HG02870 (cell line): ENCODE results near the gene CHRNA9.

ENCODE experiments used
- ATAC-seq: cut with Tn5 transposase; IDR thresholded peaks from one replicate; pipeline ENCODE4 v1.9.1; 2021; ENCODE audit warnings: mild to moderate bottlenecking, moderate library complexity; ENCODE audit not compliant: unreplicated experiment

CHRNA9 gene

DNA sequence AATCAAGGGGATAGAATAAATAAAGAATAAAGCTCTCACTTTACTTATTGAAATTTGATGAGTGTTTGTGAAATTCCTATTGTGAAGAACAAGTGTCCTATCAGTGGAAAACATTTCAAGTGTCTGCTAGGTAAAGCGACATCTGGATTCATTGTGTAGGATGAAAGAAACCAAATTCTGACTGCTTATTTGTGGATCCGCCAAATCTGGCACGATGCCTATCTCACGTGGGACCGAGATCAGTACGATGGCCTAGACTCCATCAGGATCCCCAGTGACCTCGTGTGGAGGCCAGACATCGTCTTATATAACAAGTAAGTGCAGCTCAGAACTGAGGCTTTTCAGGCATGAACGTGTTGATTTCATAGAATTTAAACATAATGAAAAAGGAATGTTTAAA, 1.9 kb downstream of the CHRNA9 start:
- ATAC-seq, result no peak

- ATAC-seq, result no peak
Measured at GRCh38 chr4:40337523-40337922, 2.4 kb downstream of the CHRNA9 start.

DNA sequence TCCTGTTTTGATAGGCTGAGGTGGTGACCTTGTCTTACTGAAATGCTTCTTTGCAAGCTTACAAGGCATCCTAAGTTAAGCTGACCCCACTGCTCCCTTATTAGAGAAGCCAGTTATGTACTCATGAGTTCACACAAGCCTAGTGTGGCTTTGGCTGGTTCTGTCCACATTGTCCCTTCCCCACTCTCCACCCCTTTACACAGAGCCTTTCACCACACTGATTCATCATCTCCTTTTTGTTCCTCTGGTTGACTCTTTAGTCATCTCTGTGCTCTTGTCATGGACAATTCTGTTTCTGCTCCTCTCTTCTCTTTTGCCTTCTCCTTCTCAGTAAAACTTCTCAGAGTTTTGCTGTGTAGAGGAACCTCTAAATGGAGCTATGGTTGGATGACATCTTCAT, 4.9 kb downstream of the CHRNA9 start:
- no peak for ATAC-seq

- no peak for ATAC-seq
Measured at GRCh38 chr4:40347472-40347871, 12.3 kb downstream of the CHRNA9 start.

DNA sequence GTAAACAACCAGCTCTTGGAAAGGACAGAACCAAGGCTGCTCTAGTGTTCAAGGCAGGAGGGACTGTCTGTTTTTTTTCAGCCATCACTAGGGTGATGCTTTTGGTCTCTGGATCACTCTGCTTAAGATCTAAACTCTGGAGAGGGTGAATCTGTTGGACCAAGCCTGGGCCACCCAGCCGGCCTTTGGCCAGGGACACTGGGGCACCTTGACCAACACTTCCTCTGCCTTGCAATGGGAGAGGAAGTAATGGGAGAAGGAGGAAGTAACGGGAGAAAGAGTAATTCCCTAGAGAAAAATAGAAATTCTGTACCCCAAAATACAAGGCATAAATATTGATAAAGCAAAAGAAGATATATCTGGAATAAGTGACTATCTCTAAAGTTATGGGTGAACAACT, 12.9 kb downstream of the CHRNA9 start:
- no peak for ATAC-seq

DNA sequence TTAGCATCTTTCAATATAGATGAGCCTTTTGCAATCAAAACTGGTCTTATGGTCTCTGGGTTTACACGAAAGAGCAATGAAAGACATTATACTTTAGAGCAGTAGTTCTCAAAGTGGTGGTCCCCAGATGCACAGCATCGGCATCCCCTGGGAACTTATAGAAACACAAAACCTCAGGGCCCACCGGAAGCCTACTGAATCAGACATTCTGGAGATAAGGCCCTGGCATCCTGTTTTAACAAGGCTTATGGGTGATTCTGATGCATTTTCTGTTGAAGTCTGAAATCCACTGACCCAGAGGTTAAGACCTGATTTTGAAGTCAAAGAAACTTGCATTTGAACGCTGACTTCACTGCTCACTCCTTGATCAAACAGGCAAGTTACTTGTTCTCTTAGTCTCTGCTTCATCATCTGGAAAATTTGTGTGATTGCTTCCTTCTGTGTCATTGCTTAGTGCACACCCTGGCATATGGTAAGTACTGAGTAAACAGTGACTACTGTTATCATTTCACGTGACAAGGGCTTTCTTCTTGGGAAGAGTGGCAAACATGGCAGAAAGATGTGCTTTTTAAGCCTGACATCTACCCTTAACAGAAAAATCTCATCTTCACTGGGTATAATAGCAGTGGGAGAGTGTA, 14.5 kb downstream of the CHRNA9 start:
- ATAC-seq, result no peak

- no peak for ATAC-seq
Measured at GRCh38 chr4:40350627-40351227, 15.6 kb downstream of the CHRNA9 start.

DNA sequence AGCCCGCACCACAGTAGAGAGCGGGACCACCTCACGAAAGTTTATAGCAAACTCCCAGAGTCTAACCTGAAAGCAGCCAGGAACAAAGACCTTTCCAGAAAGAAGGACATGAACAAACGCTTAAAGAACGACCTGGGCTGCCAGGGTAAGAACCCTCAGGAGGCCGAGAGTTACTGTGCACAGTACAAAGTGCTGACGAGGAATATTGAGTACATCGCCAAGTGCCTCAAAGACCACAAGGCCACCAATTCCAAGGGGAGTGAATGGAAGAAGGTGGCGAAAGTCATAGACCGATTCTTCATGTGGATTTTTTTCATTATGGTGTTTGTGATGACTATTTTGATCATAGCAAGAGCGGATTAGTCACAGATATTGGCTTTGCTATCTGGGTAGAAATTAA, 19.0 kb downstream of the CHRNA9 start:
- no peak for ATAC-seq

- ATAC-seq, result no peak
Measured at GRCh38 chr4:40355131-40355530, 20.0 kb downstream of the CHRNA9 start.

DNA sequence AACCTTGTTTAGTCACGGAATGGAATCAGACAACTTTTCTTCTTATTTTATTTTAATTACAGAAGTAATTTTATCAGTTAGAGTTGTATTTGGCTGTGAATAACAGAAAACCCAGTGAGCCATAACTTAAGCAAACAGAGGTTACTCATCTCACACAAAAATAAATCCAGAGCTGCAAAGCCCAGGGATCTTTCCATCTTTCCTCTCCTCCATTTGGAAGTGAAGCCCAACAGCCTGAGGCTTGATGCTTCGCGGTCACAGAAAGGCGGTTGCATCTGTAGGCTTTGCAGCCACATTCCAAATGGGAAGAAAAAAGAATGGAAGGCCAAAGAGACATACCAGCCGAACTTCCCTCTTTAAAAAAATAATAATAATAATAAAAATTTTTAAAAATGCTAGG, 22.6 kb downstream of the CHRNA9 start:
- ATAC-seq, result no peak

DNA sequence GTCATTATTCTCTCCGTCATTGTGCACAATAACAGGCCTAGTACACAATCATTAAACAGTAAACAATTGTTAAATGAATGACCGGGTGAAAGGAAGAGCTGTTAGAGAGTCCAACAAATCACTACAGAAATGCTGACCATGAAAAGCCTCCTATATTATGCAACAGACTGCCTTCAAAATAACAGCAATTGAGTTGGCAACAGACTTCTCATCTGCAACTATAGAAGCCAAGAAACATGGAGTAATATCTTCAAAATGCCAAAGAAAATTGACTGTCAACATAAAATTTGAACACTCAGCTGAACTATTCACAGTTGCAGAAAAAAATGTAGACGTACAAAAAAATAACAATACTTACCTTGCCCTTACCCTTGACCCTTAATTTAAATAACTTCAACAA, 26.2 kb downstream of the CHRNA9 start:
- no peak for ATAC-seq

GRCh38 chr4:40363382-40363920, 28.3 kb downstream of the CHRNA9 start:
- ATAC-seq, result no peak

DNA sequence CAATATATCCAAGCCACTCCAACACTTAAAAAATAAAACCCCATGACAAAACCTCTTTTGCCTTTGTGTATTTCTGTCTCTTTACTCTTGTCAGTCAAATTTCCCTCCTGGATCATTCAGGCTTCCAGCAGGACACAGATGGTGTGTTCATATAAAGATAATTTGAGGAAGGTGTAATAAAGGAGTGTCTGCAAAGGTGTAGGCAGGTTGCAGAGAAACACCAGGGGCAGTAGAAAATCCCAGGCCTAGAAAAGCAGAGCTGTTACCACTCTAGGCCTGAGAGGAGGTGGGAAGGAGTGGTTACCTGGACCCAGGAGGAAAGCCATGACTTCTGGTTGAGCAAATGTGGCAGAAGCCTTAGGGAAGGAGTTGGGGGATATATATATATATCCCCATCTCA, 28.8 kb downstream of the CHRNA9 start:
- no peak for ATAC-seq

GRCh38 chr4:40365766-40366165, 30.6 kb downstream of the CHRNA9 start:
- no peak for ATAC-seq

DNA sequence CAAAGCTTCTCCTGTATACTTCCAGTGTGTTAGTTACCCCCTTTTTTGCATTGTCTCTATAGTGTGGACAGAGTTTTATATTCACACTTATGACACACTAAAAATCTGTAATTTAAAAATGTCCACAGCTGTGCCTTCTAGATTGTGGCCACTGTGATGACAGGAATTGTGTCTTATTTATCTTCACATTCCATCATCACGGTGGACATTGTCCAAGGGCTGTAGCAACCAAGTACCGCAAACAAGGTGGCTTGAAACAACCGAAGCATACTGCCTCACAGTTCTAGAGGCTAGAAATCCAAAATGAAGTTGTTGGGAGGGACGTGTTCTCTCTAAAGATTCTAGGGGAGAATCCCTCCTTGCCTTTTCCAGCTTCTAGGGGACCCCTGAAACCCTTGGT, 32.3 kb downstream of the CHRNA9 start:
- ATAC-seq, result no peak

- ATAC-seq, result peak; percentile 93
Measured at GRCh38 chr4:40369437-40370274, 34.5 kb downstream of the CHRNA9 start.

DNA sequence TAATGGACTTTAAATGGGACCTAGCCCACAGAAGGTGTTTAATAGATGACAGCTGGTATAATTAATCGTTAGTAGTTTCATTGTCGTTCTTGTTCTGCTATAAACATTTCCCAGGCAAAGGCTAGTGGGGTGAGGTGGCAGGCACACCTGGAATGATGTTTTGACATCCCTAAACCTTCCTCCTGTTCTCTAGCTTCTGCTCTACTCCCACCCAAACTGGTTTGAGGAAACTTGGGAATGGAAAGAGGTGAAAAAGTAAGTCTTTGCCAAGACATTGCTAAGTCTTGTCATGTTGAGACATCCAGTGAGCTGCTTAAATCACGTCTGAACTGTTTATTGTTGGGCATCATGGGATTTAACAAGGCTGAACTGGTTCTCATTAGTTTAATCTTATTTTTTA, 37.5 kb downstream of the CHRNA9 start:
- ATAC-seq, result no peak

DNA sequence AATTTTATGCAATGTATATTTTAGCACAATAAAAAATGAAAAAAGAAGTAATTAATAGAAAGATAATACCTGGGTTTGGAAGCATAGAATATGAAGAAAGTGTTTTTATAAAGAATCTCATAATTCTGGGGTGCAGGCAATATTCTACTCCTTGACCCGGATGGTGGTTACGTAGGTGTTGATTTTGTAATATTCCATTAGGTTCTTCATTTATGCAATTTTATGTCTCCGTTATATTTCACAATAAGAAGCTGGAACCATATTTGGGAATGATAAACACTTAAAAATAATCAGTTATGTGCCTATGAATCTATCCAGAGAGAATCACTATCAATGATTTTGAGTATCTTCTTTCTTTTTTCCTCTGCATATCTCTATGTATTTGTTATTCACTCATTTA, 38.5 kb downstream of the CHRNA9 start:
- ATAC-seq, result no peak

- no peak for ATAC-seq
Measured at GRCh38 chr4:40375095-40375494, 40.0 kb downstream of the CHRNA9 start.

GRCh38 chr4:40375620-40376019, 40.5 kb downstream of the CHRNA9 start:
- ATAC-seq, result no peak

GRCh38 chr4:40377512-40378365, 42.6 kb downstream of the CHRNA9 start:
- ATAC-seq, result no peak
